HG03378 (cell line): ENCODE data around the gene ZC3H11A.
"Not testable (repeated sequence)": the region's sequence is repeated elsewhere in the genome, so short reads cannot be mapped to it uniquely, and the experiment has no call there.

Experiments used
- ATAC-seq: cut with Tn5 transposase; IDR thresholded peaks from one replicate; pipeline ENCODE4 v1.9.1; 2021; ENCODE audit warnings: mild to moderate bottlenecking, moderate library complexity; ENCODE audit not compliant: unreplicated experiment

Gene ZC3H11A

DNA sequence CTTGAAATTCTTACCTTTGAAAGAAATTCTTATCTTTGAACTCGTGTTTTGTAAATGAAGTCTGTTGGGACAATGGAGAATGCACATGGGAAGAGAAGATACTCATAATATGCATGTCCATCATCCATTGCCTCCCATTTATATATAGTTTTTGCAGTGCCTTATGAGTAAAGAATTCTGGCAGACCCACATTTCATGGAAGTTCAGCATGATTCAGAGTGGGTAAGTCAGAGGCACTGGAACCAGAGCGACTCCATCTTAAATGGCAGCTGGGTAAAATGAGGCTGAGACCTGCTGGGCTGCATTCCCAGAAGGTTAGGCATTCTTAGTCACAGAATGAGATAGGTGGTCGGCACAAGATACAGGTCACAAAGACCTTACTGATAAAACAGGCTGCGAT is 16.6 kb upstream of the ZC3H11A start:
- no peak for ATAC-seq

- ATAC-seq: no peak
Measured at GRCh38 chr1:203781962-203782361, 13.5 kb upstream of the ZC3H11A start.

DNA sequence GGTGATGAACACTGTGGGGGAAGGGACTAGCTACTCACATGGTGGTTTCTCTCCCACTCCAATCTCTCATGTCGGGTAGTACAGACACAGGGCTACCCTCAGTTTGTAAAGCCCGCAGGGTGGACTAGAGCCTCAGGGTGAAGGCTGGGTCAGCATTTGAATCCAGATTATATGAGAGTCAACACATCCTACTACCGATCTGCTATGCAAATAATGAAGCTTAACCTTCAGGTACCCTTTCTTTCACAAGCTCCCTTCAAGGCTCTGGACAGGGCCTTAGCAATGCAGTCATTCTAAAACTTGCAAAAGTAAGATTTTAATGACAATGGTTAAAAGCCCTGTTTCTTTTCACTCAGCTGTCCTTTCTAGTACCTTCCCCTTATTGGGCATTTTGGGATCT is 5.5 kb upstream of the ZC3H11A start:
- ATAC-seq: no peak

- ATAC-seq: no peak
Measured at GRCh38 chr1:203791498-203791897, 3.9 kb upstream of the ZC3H11A start.

DNA sequence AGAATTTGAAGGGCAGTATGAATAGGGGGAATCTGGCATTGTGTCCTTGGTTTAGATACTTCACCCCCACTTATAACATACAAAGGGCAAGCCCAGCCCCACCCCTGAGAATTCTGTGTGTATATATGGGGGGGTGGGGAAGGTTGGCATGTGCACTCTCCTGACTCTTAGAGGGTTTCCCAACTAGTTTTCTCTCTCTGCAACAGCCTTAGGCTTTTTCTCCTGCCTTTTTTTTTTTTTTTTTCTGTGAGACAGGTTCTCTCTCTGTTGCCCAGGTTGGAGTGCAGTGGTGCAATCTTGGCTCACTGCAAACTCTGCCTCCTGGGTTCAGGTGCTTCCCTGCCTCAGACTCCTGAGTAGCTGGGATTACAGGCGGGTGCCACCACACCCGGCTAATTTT is 2.9 kb upstream of the ZC3H11A start:
- ATAC-seq: no peak

DNA sequence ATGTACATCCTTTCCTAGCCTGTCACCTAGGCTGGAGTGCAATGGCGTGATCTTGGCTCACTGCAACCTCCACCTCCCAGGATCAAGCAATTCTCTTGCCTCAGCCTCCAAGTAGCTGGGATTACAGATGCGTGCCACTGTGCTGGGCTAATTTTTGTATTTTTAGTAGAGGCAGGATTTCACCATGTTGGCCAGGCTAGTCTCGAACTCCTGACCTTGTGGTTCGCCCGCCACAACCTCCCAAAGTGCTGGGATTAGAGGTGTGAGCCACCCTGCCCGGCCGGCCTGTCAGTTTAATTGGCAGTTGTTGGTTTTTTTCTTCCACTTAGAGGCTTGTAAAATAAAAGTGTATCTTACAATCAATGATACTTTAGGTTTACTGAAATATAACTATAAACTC is 1.9 kb upstream of the ZC3H11A start:
- not testable (repeated sequence) for ATAC-seq

GRCh38 chr1:203794764-203795440 is 521 bp upstream of the ZC3H11A start:
- no peak for ATAC-seq

DNA sequence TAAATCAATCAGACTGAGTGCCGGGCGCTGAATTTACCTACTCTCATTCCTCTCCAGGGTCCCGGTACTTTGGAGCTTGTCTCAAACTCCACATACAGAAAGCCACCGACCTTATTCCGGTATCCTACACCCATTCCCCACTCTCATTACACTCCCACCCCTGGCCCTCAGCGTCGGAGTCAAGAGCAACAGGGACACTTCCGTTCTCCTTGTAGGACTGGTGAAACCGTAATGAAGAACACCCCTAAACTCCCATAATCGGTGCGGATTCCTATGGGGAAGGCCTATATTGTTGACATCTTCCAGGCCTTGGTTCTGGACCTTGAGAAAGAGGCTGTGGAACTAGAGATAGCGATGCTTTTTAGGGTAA is 798 bp downstream of the ZC3H11A start:
- ATAC-seq: no peak

GRCh38 chr1:203797216-203797615 is 1.8 kb downstream of the ZC3H11A start:
- no peak for ATAC-seq

GRCh38 chr1:203797948-203798655 is 2.7 kb downstream of the ZC3H11A start:
- no peak for ATAC-seq

- no peak for ATAC-seq
Measured at GRCh38 chr1:203799157-203799556, 3.7 kb downstream of the ZC3H11A start.

- no peak for ATAC-seq
Measured at GRCh38 chr1:203799971-203800370, 4.5 kb downstream of the ZC3H11A start.

- ATAC-seq: no peak
Measured at GRCh38 chr1:203805689-203806088, 10.3 kb downstream of the ZC3H11A start.

GRCh38 chr1:203807196-203807595 is 11.8 kb downstream of the ZC3H11A start:
- no peak for ATAC-seq

GRCh38 chr1:203813581-203814341 is 18.3 kb downstream of the ZC3H11A start:
- ATAC-seq: no peak

DNA sequence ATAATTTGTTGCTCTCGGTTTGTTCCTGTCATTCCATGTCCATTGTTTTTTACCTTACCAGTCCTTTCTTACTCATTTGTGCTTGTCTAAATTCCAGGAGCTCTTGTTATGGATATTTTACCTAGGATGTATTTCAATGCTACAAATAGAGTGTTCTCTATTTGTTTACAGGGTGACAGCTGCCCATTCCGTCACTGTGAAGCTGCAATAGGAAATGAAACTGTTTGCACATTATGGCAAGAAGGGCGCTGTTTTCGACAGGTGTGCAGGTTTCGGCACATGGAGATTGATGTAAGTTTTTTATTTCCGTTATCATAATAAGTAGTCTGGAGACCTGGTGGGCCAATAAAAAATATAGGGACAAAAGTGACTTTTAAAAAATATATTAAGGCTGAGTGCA is 23.0 kb downstream of the ZC3H11A start:
- ATAC-seq: no peak

- ATAC-seq: no peak
Measured at GRCh38 chr1:203823306-203823705, 27.9 kb downstream of the ZC3H11A start.

- ATAC-seq: no peak
Measured at GRCh38 chr1:203826175-203826574, 30.8 kb downstream of the ZC3H11A start.

DNA sequence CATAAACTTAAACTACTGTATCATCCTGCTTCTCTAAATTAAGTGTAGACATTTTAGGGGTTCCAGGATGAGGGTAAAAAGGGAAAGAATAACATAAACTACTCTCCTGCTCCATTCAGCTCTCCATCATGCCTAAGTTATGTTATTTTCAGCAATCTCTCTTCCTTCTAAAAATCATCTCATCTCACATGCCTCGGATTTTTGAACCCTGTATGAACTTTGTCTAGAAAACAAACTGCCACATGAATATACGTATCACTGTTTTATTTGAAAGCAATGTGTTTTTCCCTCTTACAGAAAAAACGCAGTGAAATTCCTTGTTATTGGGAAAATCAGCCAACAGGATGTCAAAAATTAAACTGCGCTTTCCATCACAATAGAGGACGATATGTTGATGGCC is 32.6 kb downstream of the ZC3H11A start:
- no peak for ATAC-seq

- no peak for ATAC-seq
Measured at GRCh38 chr1:203828503-203828902, 33.1 kb downstream of the ZC3H11A start.

- not testable (repeated sequence) for ATAC-seq
Measured at GRCh38 chr1:203829247-203829646, 33.8 kb downstream of the ZC3H11A start.

GRCh38 chr1:203835476-203835875 is 40.1 kb downstream of the ZC3H11A start:
- no peak for ATAC-seq
